ENCODE results near the gene MAP2K7.
"Not testable (repeated sequence)": the region's sequence is repeated elsewhere in the genome, so short reads cannot be mapped to it uniquely, and the experiment has no call there.

MAP2K7 gene

DNA sequence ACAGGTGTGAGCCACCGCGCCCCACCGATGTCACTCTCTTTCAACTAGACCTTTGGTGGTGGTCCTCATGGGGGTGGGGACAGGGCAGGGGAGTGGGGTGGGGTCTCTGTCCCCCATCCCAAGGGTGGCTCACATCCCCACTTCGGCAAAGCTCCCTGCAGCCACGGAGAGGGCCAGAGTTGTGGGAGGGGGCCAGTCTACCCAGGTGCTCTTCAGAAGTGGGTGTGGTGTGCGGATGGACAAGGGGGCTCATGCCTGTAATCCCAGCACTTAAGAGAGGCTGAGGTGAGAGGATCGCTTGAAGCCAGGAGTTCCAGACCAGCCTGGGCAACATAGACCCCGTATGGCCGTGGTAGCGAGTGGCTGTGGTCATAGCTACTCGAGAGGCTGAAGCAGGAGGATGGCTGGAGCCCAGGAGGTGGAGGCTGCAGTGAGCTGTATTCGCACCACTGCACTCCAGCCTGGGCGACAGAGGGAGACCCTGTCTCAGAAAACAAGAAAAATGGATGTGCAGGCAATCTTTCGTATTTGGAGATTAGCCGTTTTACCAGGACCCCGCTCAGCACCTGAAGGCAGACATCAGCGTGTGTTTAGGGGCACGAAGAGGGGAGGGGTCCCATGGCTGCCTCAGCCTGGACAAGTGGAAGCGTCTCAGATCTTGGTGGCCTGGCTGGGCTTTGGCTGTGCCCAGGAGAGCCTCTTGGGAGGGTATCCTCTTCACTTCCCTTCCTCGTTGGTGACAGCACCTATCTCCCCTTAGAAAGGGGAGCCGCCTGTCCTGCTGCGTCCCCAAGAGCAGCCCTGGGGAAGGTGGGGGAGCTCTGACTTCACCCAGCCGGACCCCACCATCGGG is 11.8 kb downstream of the MAP2K7 start:
- peak overlapping the region; percentile 51 for H3K4me3 ChIP-seq (ENCODE audit: low read depth, low read length)
- no peak for DNase-seq (ENCODE audit: low read depth)

DNA sequence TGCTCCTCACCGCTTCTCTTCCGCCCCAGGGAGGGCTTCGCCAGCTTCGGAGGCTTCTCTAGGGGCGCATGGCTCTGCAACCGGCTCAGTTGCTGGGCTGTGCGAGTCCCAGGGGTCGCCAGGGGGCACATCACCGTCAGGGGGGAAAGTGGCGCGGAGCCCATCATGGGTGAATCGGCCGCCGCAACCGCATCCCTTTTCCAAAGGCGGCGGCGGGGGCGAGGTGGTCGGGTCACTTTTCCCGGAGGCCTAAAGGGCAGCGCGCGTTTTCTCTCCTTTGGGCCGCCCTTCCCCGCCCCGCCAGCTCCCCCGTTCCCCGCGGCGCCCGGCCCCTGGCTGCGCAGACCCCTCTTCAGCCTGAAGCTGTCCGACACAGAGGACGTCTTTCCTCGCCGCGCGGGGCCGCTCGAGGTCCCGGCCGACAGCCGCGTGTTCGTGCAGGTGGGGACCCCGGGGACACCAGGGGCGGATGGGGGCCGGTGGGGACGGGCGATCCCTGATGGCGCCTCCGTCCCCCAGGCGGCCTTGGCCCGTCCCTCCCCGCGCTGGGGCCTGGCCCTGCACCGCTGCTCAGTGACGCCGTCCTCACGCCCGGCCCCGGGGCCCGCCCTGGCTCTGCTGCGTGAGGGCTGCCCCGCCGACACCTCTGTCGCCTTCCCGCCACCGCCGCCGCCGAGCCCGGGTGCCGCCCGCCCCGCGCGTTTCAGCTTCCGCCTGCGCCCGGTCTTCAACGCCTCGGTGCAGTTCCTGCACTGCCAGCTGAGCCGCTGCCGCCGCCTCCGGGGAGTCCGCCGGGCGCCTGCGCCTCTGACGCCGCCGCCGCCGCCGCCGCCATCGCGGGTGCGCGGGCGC is 12.7 kb downstream of the MAP2K7 start:
- peak overlapping the region; percentile 51 for H3K4me3 ChIP-seq (ENCODE audit: low read depth, low read length)
- no peak for DNase-seq (ENCODE audit: low read depth)

DNA sequence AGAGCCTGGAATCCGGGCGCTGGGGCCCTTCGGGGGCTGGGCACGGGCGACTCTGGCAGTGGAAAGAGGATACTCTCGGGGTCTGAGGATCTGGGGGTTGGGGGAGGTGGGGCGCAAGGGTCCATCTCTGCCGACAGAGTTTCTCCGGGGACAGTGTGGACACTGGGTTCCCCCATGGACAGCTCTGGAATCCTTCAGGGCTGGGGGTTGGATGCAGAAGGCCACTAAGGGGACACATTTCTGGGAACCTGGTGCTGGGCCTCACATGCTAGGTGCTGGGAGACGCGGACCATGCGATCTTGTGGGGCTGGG is 13.2 kb downstream of the MAP2K7 start:
- DNase-seq (ENCODE audit: low read depth): no peak
- H3K4me3 ChIP-seq (ENCODE audit: low read depth, low read length): peak overlapping the region; percentile 51

DNA sequence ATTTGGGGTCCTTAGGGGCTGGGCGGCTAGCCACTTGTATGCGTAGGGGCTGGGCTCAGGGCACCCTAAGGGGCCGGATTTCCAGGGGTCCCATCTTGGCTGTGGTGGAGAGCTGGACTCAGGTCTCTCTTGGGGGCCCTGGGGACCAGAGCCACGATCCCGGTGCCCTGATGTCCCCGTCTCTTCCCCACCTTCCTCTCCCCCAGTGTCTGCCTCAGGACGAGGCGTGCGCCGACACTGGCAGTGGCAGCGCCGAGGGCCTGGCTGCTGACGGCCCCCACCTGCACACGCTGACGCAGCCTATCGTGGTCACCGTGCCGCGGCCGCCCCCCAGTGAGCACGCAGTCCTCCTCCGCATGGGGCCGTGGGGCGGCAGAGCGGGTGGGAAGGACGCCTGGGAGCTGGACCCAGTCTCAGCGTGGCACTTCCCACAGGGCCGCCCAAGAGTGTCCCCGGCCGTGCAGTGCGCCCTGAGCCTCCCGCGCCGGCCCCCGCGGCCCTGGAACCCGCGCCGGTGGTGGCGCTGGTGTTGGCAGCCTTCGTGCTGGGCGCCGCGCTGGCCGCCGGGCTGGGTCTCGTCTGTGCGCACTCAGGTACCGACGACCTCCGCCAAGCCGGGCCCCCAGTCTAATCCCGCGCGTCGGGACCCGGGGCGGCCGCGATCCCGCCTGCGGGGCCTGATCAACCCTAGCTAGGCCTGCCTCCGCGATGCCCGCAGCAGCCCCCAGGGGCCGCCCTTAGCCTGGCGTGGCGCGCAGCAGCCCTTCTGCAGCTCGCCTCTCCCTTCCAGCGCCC is 13.8 kb downstream of the MAP2K7 start:
- DNase-seq (ENCODE audit: low read depth): no peak
- H3K4me3 ChIP-seq (ENCODE audit: low read depth, low read length): peak overlapping the region; percentile 51

DNA sequence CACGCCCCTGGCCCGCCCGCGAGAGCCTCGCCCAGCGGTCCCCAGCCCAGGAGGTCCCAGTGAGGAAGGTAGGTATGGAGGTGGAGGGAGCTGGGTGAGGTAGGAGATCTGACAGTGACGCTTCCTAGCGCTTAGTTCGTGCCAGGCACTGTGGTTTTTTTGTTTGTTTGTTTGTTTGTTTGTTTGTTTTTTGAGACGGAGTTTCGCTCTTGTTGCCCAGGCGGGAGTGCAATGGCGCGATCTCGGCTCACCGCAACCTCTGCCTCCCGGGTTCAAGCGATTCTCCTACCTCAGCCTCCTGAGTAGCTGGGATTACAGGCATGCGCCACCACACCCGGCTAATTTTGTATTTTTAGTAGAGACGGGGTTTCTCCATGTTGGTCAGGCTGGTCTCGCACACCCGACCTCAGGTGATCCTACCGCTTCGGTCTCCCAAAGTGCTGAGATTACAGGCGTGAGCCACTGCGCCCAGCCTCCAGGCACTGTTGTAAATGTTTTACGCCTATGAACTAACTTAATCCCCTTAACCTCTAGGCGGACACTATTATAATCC is 14.5 kb downstream of the MAP2K7 start:
- DNase-seq (ENCODE audit: low read depth): not testable (repeated sequence)
- H3K4me3 ChIP-seq (ENCODE audit: low read depth, low read length): peak overlapping the region; percentile 51

DNA sequence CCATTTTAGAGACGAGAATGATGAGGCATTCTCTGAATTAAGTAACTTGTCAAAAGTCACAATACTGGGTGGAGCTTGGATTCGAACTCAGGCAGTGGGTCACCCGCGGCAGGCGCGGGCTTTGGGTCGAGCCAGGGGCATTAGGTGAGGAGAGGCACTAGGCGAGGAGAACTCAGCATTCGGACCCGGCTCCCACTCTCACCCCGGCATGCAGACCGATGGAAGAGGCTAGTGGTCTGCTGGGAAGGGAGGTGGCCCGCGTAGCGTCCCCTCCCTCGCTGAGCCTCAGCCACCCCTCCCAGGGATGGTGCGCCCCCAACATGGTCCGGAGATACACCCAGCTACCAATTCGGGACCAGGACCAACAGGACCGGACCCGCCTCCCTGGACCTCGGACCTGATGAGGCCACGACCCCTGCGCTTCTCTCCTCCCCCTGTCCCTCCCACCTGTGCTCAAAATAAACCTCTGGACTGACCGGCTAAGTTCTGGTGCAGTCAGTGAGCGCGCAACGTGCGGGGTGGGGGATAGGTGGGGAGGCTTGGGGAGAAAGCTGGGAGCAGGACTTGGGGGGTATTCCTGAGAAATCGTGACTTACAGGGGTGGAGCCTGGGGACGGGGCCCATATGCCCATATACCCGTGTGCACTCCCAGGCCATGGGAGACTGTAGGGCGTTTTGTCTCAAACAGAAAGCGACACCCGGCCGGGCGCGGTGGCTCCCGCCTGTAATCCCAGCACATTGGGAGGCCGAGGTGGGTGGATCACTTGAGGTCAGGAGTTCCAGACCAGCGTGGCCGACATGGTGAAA is 15.1 kb downstream of the MAP2K7 start:
- DNase-seq (ENCODE audit: low read depth): no peak
- H3K4me3 ChIP-seq (ENCODE audit: low read depth, low read length): no peak overlapping the region

DNA sequence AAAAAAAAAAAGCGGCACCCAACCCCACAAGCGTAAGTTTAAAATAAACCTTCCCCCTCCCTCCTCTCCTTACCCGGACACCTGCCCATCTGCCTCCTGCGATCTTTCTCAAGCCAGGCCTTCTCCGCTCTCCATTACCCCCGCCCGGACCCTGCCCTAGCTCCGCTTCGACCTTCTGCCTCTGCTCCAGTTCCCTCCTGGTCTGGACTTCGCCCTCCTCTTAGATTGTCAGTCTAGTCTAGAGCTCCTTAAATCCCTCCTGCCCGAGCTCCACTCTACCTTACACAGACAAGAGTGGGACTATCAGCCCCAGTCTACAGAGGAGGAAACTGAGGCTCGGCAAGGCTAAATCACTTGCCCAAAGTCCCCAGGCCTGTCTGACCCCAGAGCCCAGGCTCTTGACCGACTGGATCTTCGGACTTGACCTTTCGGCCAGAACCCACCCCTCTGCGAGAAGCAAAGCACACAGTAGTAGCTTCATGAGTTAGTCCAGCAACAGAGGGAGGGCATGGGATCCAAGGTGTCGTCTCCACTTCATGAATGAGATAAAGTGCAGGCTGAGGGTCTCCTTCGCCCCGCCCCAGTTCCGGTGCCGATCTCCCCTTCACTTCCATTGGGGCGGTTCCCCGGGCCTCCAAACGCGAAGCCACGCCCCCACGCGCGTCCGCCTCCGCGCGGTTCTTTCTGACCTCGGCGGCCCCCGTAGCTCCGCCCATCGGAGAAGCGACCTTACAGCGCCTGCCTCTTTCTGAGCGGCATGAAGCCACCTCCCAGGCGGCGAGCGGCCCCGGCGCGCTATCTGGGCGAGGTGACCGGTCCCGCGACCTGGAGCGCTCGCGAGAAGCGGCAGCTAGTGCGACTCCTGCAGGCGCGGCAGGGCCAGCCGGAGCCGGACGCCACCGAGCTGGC is 16.2 kb downstream of the MAP2K7 start, which contains the start of gene SNAPC2:
TSS of gene SNAPC2 (plus strand) at position 729 of the 909 bp plus-strand sequence. CDS start at position 758, 29 bp downstream.
- peak within 1 kb of the TSS; percentile 74 for H3K4me3 ChIP-seq (ENCODE audit: low read depth, low read length)
- DNase-seq (ENCODE audit: low read depth): peak; percentile 76

DNA sequence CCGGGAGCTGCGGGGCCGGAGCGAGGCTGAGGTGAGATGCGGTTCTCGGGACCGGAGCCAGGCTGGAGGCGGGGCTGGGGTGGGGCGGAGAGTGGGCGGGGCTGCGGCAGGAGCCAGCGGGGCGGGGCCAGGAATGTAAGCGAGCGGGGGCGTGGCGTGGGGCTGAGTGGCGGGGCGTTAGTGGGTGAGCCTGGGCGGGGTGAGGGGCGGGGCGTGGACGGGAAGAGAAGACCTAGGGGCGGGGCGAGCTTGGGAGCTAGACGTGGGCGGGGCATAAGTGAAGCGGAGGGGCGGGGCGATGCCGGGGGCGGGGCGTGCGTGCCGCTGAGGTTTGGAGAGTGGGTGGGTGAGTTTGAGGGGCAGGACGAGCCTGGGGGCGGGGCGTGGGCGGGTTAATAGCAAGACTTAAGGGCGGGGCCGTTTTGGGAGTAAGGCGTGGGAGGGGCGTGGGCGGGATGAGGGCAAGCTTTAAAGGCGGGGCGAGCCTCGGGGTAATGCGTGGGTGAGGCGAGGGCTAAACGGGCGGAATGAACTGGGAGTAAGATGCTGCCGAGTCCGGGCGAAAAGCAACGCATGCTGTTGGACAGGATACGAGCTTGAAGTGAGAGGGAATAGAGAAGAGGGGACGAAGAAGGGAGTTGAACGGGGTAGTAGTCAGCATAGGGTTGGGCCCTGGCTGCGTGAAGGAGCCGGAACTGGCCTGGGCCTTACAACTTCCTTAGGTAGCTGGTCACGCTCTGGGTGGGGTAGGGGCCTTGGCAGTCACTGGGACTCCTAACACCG is 17.0 kb downstream of the MAP2K7 start:
- peak overlapping the region; percentile 74 for H3K4me3 ChIP-seq (ENCODE audit: low read depth, low read length)
- peak; percentile 85 for DNase-seq (ENCODE audit: low read depth)

DNA sequence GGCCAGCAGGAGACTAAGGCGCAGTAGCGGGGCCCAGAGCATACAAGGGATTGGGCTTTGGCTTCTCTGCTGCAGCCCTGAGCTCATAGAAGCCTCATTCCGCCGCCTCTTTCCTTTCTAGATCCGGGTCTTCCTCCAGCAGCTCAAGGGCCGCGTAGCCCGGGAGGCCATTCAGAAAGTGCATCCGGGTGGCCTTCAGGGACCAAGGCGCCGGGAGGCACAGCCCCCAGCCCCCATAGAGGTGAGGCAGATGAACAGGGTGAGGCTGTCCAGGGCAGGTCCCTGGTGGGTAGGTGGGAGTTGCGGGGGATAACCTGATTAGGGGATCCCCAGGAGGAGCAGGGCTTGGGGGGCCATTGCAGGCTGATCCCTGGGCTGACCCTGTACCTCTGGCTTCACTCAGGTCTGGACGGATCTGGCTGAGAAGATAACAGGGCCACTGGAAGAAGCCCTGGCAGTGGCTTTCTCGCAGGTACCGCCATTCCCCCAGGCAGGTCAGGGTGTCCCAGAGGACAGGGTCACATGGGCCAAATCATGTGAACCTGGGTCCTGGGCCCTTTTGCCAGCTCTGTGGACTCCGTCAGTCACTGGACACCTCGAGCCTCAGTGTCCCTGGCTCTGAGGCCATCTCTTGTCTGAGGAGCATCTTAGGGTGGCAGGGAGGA is 17.8 kb downstream of the MAP2K7 start:
- DNase-seq (ENCODE audit: low read depth): no peak
- peak overlapping the region; percentile 55 for H3K4me3 ChIP-seq (ENCODE audit: low read depth, low read length)

DNA sequence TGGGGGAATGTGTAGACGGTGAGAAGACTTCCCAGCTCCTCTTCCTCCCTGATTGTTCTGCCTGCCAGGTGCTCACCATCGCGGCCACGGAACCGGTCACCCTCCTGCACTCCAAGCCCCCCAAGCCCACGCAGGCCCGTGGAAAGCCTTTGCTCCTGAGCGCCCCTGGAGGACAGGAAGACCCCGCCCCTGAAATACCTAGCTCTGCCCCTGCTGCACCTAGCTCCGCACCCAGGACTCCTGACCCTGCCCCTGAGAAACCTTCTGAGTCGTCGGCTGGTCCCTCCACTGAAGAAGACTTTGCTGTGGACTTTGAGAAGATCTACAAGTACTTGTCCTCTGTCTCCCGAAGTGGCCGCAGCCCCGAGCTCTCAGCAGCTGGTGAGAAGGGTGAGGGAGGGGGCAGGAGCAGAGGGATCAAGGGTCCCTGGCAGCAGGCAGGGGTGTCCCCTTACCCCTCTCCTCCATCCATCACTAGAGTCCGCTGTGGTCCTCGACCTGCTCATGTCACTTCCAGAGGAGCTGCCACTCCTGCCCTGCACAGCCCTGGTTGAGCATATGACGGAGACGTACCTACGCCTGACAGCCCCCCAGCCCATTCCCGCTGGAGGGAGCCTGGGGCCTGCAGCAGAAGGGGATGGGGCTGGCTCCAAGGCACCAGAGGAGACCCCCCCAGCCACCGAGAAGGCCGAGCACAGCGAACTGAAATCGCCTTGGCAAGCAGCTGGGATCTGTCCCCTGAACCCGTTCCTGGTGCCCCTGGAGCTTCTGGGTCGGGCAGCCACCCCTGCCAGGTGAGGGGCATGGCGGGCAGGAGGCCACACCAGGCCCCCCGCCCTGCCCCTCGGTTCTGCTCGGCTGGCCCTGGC is 18.5 kb downstream of the MAP2K7 start:
- H3K4me3 ChIP-seq (ENCODE audit: low read depth, low read length): peak overlapping the region; percentile 55
- DNase-seq (ENCODE audit: low read depth): no peak

DNA sequence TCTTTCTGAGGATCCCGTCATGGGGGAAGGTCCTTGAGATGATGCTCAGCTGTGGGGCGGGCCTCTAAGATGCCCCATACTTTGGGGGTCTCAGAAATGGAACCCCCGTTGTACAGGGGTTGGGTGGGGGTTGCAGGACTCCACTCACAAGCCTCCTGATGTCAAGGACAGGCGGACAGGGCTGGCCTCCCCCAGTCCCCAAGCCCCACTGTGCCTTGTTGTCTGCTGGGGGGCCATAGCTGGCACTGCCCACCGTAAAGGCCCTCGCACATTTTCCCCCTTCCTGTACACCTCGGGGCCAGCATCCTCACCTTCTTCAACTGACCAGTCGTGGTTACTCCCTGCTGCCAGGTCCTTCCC is 19.1 kb downstream of the MAP2K7 start:
- no peak for DNase-seq (ENCODE audit: low read depth)
- no peak overlapping the region for H3K4me3 ChIP-seq (ENCODE audit: low read depth, low read length)

DNA sequence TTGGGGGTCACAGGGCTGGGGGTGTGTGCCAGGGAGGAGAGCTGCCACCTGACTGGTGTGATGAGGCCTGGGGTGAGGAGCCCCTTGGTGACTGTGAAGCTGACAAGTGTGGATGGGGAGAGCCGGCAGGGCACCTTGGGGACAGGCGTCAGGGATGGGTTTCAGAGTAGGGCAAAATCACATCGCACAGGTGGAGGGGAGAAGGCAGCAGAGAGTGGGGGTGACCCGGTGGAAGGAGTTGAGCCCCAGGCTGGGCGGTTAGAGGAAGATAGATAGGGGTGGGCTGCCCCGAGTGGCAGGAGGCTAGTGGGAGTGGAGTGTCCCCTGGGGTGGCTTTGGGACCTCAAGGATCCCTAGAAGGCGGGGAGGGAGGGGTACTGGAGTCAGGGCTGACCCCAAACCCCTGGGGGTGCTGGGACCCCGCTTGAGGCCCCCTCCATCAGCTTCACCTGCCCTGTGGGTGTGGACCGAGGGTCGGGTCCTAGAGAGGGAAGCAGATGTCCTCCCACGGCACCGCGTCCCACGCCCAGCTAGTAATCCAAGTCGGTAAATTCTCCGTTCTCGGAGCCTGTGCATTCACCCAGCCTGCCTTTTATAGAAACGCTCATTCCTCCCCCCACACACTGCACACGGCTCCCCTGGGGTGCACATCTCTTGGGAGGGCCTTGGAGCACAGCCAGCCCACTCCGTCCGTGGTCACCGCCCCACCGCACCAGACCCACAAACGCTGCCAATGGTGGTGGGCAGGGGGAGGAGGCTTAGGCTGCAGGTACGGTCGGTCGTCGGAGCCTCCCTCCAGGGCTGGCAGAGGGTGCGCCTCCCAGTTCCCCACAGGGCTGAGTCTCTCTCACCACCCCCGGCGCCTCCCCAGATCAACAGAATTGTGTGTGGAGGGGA is 19.9 kb downstream of the MAP2K7 start:
- DNase-seq (ENCODE audit: low read depth): no peak
- no peak overlapping the region for H3K4me3 ChIP-seq (ENCODE audit: low read depth, low read length)

DNA sequence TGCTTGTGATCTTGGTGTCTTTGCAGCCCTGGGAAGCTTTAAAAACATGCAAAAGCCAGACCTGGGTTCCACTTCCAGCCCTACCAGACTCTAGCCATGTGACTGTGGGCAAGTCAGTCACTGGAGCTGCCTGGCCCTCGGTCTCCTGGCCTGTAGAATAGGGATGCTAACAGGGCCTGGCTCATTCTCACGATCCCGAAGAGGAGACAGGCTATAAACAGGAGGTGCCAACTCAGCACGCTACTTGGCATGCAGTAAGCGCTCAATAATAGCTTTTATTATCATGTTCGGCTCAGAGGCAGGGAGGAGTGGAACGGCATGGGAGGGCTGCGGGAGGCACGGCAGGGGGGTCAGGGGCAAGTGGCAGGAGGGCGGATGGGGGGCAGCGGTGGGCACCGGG is 20.6 kb downstream of the MAP2K7 start:
- no peak overlapping the region for H3K4me3 ChIP-seq (ENCODE audit: low read depth, low read length)
- no peak for DNase-seq (ENCODE audit: low read depth)

DNA sequence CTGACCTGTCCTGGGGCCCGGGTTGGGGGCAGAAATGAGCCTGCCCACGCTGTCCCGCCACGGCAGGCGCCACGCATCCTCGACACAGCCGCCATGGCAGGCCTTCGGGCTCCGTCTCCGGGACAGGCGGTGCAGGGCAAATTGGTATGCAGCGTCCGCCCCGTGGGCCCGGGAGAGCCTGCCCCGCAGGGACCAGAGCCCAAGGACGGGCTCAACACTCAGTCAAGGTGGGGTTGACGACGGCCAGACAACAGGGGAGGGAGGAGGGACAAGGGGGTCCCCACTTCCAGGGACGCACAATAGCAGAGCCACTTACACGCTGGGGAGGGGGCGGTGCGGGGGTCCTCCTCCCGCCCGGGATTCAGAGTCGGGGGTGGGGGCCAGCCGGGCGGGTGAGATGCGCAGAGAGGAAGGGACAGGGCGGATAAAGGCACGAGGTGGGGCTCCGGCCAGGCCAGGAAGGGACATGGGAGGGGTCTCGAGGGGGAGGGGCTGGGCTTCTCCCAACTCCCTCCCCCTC is 21.0 kb downstream of the MAP2K7 start:
- peak overlapping the region; percentile 48 for H3K4me3 ChIP-seq (ENCODE audit: low read depth, low read length)
- DNase-seq (ENCODE audit: low read depth): no peak

Data from skeletal muscle cell (primary cell).